Upper lobe of left lung (tissue), 4 donors: ENCODE results near the gene IGF2BP1.

Experiments used
- CTCF ChIP-seq, 6 experiments: fragments of 450-650 bp in 4 of 6; fragments of 200-600 bp in 2 of 6; sonication (generic) in 2 of 6; IDR thresholded peaks; one replicate each; pipeline ENCODE4 v1.5.1; 2016 to 2019; ENCODE audit warnings: antibody characterized with exemption in 6 of 6
- POLR2A ChIP-seq, 4 donors: fragments of 450-650 bp; IDR thresholded peaks; one replicate each; pipeline ENCODE4 v1.5.1; 2016 to 2017; ENCODE audit warnings: antibody characterized with exemption in 4 of 4, mild to moderate bottlenecking in 2 of 4

- no peak for TF ChIP-seq CTCF (IDR thresholded peaks at IDR 0.05)
- no peak for TF ChIP-seq POLR2A (IDR thresholded peaks at IDR 0.05)
These were observed 32.6 kb downstream of the IGF2BP1 start for GRCh38 chr17:49029801-49030200.
